ENCODE measurements around the gene FOXA2.

Gene FOXA2

DNA sequence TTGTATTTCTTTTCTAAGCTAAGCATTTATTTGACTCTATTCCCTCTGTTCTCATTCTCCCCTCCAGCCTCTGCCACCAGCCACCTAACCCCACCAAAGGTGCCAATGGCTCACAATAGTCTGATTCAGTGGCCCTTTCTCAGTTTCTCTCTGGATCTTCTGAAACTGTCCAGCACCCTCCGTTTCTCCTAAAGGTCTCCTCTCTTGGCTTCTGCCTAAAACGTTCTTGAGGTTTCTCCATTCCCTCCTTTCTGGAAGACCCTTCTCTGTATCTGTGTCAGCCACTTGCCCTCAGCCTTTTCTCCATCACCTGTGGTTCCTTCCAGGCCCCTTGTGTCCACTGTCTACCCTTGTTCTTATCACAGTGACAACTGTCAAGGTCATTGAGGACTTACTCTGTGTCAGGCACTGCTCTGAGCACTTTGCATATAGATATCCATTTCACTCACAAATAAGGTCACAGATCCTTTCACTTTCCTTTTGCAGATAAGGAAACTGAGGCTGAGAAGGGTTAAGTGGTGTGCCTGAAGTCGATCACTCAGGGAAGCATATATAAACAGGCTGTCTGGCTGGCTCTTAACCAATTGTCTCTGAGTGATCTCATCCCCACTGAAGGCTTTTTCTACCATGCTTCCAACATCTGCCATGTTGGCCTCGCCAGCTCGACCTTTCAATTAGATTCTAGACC lies 48.1 kb downstream of the FOXA2 start:
- DNase-seq, result no peak

DNA sequence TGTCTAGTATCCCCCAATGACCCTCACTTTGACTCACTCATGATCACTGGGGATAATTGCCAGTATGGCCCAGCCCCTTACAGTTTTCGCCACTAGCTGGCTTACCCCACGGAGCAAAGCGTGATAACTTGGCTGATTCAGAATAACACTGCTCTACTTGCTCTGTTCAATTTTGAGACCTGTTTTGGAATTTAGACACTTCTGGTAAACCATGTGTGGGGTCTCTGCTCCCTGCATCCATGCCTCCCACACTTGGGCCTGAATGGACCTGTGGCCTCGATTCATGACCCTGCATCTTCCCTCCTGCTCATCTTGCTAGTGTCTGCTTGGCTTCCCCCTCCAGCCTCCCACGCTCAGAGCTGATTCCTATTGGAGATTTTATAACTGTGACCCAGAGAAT lies 48.9 kb downstream of the FOXA2 start:
- no peak for DNase-seq

DNA sequence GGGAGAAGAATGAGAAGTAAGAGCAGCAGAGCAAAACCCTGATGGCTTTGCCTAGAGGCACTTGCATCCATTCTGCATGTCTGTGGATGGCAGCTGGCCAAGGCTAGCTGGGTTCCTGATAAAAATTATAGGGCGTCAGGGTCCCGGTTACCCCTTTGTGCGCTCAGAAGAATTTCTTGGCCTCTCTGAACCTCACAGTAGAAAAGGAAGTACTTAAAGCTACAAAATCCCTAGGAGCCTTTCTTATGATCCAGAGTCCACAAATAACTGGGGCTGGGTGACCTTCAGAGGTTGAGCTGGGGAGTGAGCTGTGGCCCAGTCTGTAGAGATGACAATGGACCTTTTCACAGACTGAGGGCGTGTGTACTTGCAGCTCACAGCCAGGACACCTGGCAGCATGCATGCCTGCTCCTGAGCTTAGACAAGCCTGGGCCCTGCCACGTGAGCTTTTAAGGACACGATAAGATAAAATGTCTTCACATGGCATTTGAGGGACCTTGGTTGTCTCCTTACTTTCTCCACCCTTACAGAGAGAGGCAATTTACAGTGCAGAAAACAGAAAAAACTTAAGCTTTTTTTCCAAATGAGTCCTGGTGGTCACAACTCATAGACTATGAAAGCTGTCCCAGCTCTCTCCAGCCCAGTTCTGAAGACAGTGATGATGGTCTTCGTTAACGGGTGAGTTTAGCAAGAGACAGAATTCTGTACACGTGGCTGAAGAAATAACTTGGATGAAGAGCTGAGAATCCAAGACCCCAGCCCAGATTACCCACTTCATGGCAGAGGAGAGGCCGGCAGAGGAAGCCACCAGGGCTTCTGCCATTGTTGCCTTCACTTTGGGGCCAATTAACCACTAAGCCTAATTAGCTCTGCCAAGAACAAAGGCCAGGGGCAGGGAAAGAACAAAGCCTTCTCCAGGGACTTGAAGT lies 50.3 kb downstream of the FOXA2 start:
- no peak for DNase-seq

DNA sequence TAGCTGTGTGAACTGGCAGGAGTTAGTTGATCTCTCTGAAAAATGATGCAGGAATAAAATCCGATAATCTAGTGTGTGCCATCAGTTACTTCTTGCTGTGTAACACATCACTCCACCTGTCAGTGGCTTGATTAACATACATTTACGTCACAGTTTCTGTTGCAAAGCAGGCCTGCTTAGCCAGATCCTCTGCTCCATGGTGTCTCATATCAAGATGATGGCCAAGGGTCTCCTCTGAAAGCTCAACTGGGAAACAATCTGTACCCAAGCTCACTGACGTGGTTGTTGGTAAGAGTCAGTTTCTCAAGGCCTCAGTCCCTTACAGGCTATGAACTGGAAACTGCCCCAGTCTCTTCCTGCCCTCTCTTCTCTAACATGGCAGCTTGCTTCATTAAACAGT lies 51.8 kb downstream of the FOXA2 start:
- no peak for DNase-seq

DNA sequence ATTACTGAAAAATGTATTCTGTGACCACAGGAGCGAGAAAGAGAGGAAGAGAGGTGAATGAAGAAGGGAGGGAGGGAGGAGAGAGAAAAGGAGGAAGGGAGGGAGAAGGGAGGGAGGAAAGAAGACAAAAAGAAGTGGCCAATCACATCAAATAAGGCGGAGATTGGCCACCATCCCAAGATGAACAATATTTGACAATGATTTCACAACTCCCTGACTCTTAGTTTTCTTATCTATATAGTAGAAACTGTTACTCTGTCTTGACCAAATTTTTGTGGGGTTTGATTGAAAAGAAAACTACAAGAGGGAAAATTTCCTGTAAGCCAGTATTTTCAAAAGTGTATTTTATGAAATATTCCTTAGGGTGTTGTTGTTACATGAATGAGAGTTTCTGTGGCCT lies 52.6 kb downstream of the FOXA2 start:
- no peak for DNase-seq

DNA sequence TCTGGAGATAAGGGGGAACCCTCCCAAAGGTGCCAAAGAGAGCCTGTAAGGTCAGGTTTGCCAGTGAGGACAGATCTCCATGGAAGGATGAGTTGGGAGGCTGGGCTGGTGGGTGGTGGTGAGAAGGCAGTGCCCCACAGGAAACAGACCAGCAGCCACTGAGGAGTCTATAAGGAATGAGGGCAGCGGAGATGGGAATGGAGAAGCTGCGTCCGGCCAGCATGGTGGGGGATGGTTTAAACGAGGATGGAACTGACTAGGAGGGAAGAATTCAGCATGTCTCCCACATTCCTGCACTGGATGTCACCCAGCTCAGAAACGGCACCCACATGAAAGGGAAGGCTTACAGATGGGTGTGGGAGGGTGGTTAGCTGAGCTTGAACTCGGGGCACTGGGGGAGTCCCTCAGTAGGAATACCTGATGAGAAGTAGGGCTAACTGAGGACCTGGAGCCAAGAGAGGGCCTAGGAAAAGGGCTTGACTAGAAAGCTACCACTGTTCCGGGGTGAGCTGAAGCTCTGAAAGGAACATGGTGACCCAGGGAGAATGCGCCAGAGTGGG lies 53.2 kb downstream of the FOXA2 start:
- DNase-seq, result no peak
